ENCODE data around the gene NAA25.
"Not testable (repeated sequence)": the region's sequence is repeated elsewhere in the genome, so short reads cannot be mapped to it uniquely, and the experiment has no call there.

NAA25 gene

DNA sequence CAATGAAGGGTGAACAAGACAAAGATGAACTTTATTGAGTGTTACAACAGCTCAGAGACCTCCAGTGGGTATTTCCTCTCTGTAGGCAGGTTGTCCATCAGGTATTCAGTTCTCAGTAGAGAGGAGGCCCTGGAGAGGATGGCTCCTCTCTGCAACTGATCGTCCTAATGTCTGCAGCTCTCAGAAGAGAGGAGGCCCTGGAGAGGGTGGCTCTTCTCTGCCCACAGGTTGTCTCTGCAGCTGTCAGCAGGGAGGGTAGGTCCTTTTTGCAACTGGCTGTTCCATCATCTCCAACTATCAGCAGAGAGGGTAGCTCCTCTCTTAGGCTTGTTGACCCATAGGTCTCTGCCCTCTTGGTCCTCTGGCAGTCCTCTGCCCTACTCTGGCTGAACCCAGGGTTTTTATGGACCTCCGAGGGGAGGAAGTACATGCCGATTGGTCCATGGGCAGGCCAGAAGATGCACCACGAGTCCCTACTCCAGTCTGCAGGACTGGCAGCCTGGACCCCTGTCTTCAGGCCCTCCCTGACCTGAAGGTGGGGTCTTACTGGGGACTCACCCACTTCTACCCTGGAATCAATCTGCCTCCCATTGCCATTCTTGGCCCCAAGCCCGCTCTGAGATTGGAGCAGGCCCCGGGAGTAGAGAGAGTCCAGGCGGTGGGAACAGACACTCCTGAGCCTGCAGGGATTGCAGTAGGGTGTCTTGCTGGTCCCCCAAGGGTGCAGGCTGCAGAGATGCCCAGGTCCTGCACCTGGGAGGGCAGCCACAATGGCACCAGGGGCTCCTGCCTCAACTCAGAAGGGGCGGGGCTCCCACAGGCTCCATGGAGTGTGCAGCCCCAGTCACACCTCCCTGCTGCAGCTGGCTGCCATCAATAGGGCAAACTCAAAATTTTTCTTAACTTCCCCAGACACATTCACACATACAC is 97.9 kb downstream of the NAA25 start:
- no peak for DNase-seq (ENCODE audit: low read depth in 3 of 3, low spot score in 1 of 3)

GRCh38 chr12:112009596-112009995 is 99.0 kb downstream of the NAA25 start:
- DNase-seq (ENCODE audit: low read depth in 3 of 3, low spot score in 1 of 3) = not testable (repeated sequence)

- DNase-seq (ENCODE audit: low read depth in 3 of 3, low spot score in 1 of 3) = no peak
Observed at GRCh38 chr12:112008918-112009317, 99.7 kb downstream of the NAA25 start.

GRCh38 chr12:112007945-112008344 is 100.6 kb downstream of the NAA25 start:
- no peak for DNase-seq (ENCODE audit: low read depth in 3 of 3, low spot score in 1 of 3)

DNA sequence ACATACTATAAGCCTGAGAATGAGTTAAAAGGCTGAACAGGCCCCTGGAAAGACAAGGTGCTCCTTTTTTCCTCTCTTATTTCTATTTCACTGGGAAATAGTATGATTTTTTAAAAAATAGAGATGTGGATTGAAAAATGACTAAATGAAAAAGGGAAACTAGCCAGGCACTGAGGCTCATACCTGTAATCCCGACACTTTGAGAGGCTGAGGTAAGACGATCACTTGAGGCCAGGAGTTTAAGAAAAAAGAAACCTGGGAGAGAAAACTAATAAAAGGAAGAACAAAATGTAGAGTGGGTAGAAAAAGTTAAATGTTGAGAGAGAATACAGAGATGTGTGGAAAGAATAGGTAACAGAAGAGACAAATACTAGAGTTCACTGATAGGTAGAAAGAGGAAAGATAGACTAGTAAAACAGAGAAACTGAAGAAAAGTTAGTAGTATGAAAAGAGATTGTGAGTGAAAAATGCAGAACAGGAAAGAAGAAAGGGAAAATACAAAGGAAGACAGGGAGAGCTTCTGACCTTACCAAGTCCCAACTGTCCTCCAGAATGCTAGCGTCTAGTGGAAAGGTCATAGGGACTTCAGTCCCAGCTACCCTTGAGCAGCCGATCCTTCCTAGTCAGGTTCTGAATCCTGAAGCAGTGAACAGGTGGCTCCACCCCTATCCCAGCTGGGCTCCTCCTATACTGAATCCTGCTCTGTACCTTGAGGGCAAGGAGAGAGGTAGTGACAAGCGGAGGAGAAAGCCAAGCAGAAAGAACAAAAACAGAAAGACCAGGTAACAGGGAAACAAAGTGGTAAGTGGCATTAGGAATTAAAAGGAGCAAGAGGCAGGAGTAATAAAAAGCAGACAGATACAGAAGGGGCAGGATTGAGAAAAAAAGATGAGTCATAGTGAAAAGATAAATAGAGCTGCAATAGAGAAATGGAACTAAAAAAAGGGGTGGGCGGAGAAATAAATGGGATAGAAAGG is 102.9 kb downstream of the NAA25 start:
- no peak for DNase-seq (ENCODE audit: low read depth in 3 of 3, low spot score in 1 of 3)

- DNase-seq (ENCODE audit: low read depth in 3 of 3, low spot score in 1 of 3) = no peak
Observed at GRCh38 chr12:112004041-112004440, 104.5 kb downstream of the NAA25 start.

DNA sequence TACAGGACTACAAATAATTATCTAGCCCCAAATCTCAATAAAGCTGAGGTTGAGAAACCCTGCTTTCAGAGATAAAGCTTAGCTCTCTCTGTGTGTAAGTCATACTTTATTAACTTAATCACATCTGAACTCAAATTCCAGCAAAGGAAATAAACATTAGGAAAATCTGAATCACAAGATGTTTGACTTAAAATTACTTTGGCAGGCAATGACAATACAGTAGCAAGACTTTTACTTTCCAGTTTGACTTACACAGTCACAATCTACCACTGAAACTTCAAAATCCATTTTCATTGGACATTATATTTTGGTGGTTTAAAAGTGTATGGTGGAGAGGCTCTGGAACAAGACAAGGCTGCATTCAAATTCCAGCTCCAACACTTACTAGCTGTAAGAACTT is 107.0 kb downstream of the NAA25 start:
- DNase-seq (ENCODE audit: low read depth in 3 of 3, low spot score in 1 of 3) = no peak

DNA sequence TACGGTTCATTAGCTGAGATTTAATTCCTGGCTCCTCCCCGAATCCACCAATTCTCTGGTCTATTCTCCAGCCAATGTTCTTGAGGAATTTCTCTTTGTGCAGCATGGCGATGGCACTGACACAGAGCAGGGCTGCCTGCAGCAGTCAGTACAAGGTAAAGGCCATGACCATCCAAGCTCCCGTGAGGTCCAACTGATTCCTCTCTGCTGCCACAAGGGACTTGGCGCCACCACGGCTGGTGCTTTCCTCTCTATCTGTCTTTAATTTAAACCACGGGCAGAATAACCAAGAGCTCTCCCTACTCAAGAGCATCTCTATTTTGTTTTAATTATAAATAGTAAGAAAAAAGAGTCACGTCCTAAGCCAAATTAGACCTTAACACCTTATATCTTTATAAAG is 107.8 kb downstream of the NAA25 start:
- DNase-seq (ENCODE audit: low read depth in 3 of 3, low spot score in 1 of 3) = no peak

DNA sequence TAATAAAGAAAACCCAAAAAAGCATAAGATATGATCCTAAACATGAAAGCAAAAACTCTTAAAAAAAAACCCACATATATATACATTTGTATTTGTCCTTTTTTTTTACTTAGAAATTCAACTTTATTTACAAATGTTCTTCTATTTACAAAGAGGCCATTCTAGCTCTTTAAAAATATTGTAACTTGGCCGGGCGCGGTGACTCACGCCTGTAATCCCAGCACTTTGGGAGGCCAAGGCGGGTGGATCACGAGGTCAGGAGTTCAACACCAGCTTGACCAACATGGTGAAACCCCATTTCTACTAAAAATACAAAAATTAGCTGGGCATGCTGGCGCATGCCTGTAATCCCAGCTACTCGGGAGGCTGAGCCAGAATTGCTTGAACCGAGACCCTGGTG is 109.5 kb downstream of the NAA25 start:
- DNase-seq (ENCODE audit: low read depth in 3 of 3, low spot score in 1 of 3) = not testable (repeated sequence)

GRCh38 chr12:111998015-111998414 is 110.6 kb downstream of the NAA25 start:
- no peak for DNase-seq (ENCODE audit: low read depth in 3 of 3, low spot score in 1 of 3)

- DNase-seq (ENCODE audit: low read depth in 3 of 3, low spot score in 1 of 3) = no peak
Observed at GRCh38 chr12:111997300-111997699, 111.3 kb downstream of the NAA25 start.

DNA sequence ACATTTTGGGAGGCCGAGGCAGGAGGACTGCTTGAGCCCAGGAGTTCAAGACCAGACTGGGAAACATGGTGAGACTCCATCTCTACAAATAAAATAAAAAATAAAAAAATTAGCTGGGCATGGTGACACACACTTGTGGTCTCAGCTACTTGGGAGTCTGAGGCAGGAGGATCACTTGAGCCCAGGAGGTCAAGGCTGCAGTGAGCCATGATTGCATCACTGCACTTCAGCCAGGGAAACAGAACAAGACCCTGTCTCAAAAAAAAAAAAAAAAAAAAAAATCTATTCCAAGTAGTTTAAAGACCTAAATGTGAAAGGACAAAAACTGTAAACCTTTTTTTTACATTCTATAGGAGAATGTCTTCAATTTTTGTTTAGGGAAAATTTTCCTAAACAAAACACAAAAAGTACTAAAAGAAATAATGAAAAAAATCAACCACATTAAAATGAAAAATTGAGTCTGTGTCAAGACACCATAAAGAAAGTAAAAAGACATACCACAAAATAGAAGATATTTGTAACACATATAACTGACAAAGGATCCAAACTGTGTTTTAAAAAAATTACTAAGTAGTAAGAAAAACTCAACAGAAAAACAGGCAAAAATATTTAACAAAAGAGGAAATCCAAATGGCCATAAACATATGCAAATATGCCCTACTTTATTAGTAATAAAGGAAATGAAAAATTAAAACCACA is 112.7 kb downstream of the NAA25 start:
- no peak for DNase-seq (ENCODE audit: low read depth in 3 of 3, low spot score in 1 of 3)

DNA sequence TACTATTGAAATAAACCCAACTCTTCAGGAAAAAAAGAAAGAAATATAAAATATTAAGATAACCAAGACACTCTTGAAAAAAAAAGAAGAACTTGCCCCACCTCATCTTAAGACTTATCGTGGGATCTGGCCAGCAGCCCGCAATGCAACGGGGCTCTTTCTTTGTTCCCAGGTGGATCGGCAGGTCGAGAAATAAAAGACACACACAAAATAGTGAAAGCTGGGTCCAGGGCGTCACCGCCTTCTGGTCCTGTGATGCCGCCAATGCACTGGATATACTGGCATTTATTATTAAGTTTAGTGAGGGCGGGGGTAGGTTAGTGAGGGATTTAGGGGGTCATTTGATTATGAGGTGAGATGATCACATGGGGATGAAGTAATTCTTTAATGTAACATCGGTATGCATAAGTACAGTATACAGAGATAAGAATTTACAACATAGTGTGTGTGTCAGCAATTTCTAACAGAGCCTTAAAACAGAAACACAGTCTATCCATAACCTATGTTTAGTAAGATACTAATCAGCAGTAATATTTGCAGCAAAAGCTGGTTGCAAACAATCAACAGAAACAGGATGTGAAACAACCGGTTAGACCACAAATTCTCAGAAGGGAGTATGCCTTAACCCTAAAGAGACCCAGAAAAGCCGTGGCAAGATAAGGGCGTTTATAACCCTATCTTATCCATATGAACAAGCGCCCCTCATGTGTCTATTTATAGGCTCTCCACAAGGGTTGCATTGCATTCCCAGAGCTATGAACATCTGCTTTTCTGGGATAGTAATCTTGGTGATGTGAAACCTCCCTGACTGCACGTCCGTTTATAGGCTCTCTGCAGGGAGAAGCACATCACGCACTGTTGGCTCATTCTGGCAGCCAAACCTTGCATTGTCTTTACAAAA is 114.1 kb downstream of the NAA25 start:
- DNase-seq (ENCODE audit: low read depth in 3 of 3, low spot score in 1 of 3) = not testable (repeated sequence)

DNA sequence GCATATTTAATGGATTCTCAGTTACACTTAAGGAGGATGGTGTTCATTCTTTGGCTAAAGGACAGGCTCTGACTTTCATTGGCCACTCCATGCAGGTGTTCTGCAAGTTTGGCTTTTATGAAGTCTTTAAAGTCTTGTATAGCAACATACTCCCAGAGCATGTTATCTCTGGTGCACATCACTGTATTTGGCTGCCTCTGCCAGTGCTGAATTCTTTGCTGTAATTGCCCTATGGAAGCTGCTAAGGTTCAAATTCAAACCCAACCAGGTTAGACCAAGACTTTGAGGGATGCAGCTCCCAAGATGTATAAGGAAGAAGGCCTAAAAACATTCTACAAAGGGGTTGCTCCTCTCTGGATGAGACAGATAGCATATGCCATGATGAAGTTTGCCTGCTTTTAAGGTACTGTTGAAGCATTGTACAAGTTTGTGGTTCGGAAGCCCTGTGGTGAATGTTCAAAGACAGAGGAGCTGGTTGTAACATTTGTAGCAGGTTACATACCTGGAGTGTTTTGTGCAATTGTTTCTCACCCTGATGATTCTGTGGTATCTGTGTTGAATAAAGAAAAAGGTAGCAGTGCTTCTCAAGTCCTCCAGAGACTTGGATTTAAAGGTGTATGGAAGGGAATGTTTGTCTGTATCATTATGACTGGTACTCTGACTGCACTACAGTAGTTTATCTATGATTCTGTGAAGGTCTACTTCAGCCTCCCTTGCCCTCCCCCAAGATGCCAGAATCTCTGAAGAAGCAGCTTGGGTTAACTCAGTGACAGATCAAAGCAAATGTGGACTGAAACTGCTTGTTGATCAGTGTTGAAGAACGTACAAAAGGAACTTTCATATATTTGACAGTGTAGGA is 115.1 kb downstream of the NAA25 start:
- no peak for DNase-seq (ENCODE audit: low read depth in 3 of 3, low spot score in 1 of 3)

DNA sequence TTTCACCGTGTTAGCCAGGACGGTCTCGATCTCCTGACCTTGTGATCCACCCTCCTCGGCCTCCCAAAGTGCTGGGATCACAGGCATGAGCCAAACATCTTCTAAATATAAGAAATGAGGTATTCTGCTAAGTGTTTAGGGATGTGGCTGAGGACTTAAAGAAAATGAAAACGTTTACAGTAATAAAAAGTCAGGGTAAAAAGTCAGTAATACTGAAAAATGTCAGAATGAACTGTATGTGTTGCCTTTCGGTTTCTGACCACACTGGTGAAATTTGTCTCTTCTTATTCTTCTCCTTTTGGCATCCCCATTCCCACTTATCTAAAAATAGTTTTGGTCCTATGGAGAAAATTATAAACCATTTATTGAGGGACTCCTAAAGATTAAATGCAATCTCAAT is 116.1 kb downstream of the NAA25 start:
- no peak for DNase-seq (ENCODE audit: low read depth in 3 of 3, low spot score in 1 of 3)

DNA sequence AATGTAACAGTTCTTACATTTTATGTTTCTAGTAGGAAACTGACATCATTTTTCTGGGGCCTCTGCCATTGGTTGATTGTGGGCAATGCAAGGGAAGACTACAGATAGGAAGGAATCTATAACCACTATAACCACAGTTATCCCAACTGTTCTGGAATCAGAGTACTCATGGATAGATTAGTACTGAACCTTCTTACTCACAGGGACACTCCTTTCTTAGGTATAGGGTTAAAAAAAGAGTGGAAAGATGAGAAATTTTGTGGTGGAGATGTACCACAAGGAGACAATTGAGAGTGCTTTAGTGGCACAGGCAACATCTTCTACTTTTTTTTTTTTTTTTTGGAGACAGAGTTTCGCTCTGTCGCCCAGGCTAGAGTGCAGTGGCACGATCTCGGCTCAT is 116.6 kb downstream of the NAA25 start:
- DNase-seq (ENCODE audit: low read depth in 3 of 3, low spot score in 1 of 3) = no peak

DNA sequence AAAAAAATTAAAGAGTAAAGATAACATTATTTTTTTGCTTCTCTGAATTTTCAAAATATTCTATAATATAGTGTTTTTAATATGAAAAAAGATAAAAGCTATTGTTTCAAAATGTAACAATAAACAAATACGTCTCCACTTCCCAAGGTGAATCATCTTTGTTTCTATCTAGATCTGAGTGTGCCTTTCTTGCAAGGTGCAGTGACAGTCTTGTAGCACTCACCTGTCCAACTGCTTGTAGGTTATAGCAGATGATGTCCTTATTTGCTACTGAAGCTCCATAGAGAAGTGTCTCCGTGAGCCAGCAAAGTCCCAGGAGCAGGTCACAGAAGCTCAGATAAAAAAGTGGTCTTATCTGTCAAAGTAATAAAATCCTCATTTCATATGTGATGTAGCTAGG is 117.0 kb downstream of the NAA25 start:
- DNase-seq (ENCODE audit: low read depth in 3 of 3, low spot score in 1 of 3) = no peak

- no peak for DNase-seq (ENCODE audit: low read depth in 3 of 3, low spot score in 1 of 3)
Observed at GRCh38 chr12:111984820-111985219, 123.8 kb downstream of the NAA25 start.

DNA sequence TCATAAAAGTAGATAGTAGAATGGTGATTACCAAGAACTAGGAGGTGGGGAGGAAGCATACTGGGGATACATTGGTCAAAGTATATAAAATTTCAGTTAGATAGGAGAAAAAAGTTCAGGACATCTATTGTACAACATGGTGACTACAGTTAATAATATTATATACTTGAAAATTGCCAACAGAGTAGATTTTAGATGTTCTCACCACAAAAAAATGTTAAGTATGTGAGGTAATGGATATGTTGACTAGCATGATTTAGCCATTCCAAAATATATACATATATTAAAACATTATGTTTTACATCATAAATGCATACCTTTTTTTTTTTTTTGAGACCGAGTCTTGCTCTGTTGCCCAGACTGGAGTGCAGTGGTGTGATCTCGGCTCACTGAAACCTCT is 126.6 kb downstream of the NAA25 start:
- DNase-seq (ENCODE audit: low read depth in 3 of 3, low spot score in 1 of 3) = no peak
